Endothelial cell of umbilical vein (primary cell): Measurements from ENCODE around the gene RAB2B. TPM values are rescaled to one million over a fixed set of nuclear protein-coding genes. Genes with fewer than 3 reads are reported as not detected.

Experiments
- BruUV-seq: library from RNA; stranded (reverse); fragments of 400-500 nt; replicated peaks from 2 replicates; lab custom pipeline; 2021; lab: Mats Ljungman, UMichigan
- CTCF ChIA-PET: fragments of 300-600, 350-600 bp; sonication (Branson Sonifier 250); formaldehyde crosslinking; loops from one replicate; lab custom pipeline; 2021; ENCODE audit warnings: antibody characterized with exemption, inconsistent platforms; lab: Charles Lee
- POLR2A ChIA-PET: fragments of 300-600, 350-600 bp; sonication (Branson Sonifier 250); formaldehyde crosslinking; loops from one replicate; lab custom pipeline; 2021; ENCODE audit warnings: antibody characterized with exemption, inconsistent platforms; lab: Charles Lee
- DNase-seq: peaks from one replicate; pipeline ENCODE4 v3.0.0-alpha.2; 2011; ENCODE audit warnings: low read depth, low spot score
- FAIRE-seq: peaks from 2 replicates; lab custom pipeline; 2011; peaks lifted over from hg19 to GRCh38; lab: Jason Lieb, UNC
- H2AFZ ChIP-seq: 2 replicates; pipeline ENCODE4 v1.6.0; 2012; ENCODE audit warnings: low read depth, low read length, control low read depth, inconsistent platforms
- H3K27ac ChIP-seq: 2 replicates; pipeline ENCODE4 v1.5.1; 2011; ENCODE audit warnings: low read depth, mild to moderate bottlenecking, control low read depth, low read length, moderate library complexity; ENCODE audit not compliant: insufficient read depth
- H3K27me3 ChIP-seq, 2 experiments: 2 replicates each; pipeline versions ENCODE4 v1.6.0 to v1.6.1; 2011; ENCODE audit warnings: low read length in 2 of 2, mixed read lengths in 1 of 2; ENCODE audit not compliant: control insufficient read depth in 2 of 2, insufficient read depth in 2 of 2
- H3K36me3 ChIP-seq, 2 experiments: 2 replicates in 1 of 2; 3 replicates in 1 of 2; pipeline ENCODE4 v1.5.1; 2011; ENCODE audit warnings: low read length in 2 of 2, mild to moderate bottlenecking in 1 of 2, moderate library complexity in 1 of 2; ENCODE audit not compliant: control insufficient read depth in 2 of 2, insufficient read depth in 2 of 2; ENCODE audit errors: extremely low read depth in 1 of 2
- H3K4me1 ChIP-seq: 3 replicates; pipeline ENCODE4 v1.5.1; 2011; ENCODE audit warnings: mild to moderate bottlenecking, low read length; ENCODE audit not compliant: control insufficient read depth, insufficient read depth; ENCODE audit errors: extremely low read depth
- H3K4me2 ChIP-seq: 2 replicates; pipeline ENCODE4 v1.6.1; 2011; ENCODE audit warnings: low read length, control low read depth, mixed read lengths; ENCODE audit not compliant: insufficient read depth
- H3K4me3 ChIP-seq, 3 experiments: fragments of 200-600 bp in 1 of 3; sonication (generic), shearing (Covaris generic) in 1 of 3; replicated peaks in 1 of 3; 2 replicates each; pipeline ENCODE4 v1.5.1; 2011 to 2016; ENCODE audit warnings: control low read depth in 3 of 3, low read length in 3 of 3, mild to moderate bottlenecking in 2 of 3, inconsistent platforms in 1 of 3, low read depth in 1 of 3, moderate library complexity in 1 of 3; ENCODE audit not compliant: insufficient read depth in 1 of 3
- H3K79me2 ChIP-seq: 2 replicates; pipeline ENCODE4 v1.6.0; 2012; ENCODE audit warnings: low read length, inconsistent platforms; ENCODE audit not compliant: control insufficient read depth, insufficient read depth
- H3K9ac ChIP-seq: replicated peaks from 2 replicates; pipeline ENCODE3; 2011; ENCODE audit warnings: low read length, control low read depth; ENCODE audit not compliant: insufficient read depth; ENCODE audit errors: extremely low read depth
- H3K9me1 ChIP-seq: replicated peaks from 3 replicates; pipeline ENCODE4 v1.6.0; 2011; ENCODE audit warnings: mild to moderate bottlenecking, low read length; ENCODE audit not compliant: control insufficient read depth, insufficient read depth; ENCODE audit errors: extremely low read depth
- H3K9me3 ChIP-seq: replicated peaks from 2 replicates; pipeline ENCODE4 v1.5.1; 2012; ENCODE audit warnings: low read length, inconsistent platforms; ENCODE audit not compliant: control insufficient read depth, insufficient read depth
- H4K20me1 ChIP-seq: replicated peaks from 2 replicates; pipeline ENCODE3; 2011; ENCODE audit warnings: mild to moderate bottlenecking, low read length; ENCODE audit not compliant: control insufficient read depth, insufficient read depth; ENCODE audit errors: extremely low read depth
- CTCF ChIP-seq, 2 donors: IDR thresholded peaks; 1 replicate in 1 of 2; 2 replicates in 1 of 2; pipeline ENCODE4 v1.5.1; 2011; ENCODE audit warnings: low read length in 2 of 2, mild to moderate bottlenecking in 2 of 2, moderate library complexity in 2 of 2, control low read depth in 1 of 2, inconsistent platforms in 1 of 2, low read depth in 1 of 2; ENCODE audit not compliant: insufficient read depth in 1 of 2; ENCODE audit errors: extremely low read depth in 1 of 2
- EZH2 ChIP-seq: IDR thresholded peaks from 2 replicates; pipeline ENCODE4 v1.6.1; 2012; ENCODE audit warnings: borderline replicate concordance, low read depth, mild to moderate bottlenecking, moderate library complexity, low read length, inconsistent platforms; ENCODE audit not compliant: severe bottlenecking
- FOS ChIP-seq: IDR thresholded peaks from 2 replicates; pipeline ENCODE4 v1.6.1; 2011; ENCODE audit warnings: mild to moderate bottlenecking, low read length, moderate library complexity, borderline replicate concordance; ENCODE audit not compliant: insufficient read depth
- GATA2 ChIP-seq: IDR thresholded peaks from 2 replicates; pipeline ENCODE4 v1.7.0; 2011; ENCODE audit warnings: low read depth, mild to moderate bottlenecking, moderate library complexity, mixed read lengths, low read length; ENCODE audit not compliant: insufficient read length, insufficient read depth
- JUN ChIP-seq: IDR thresholded peaks from 2 replicates; pipeline ENCODE4 v1.6.1; 2011; ENCODE audit warnings: borderline replicate concordance, low read depth; ENCODE audit not compliant: insufficient read length, insufficient read depth
- MAX ChIP-seq: IDR thresholded peaks from 2 replicates; pipeline ENCODE4 v1.6.1; 2011; ENCODE audit not compliant: insufficient read depth, insufficient read length
- MYC ChIP-seq: IDR thresholded peaks from one replicate; pipeline ENCODE4 v1.6.1; 2011; ENCODE audit warnings: mild to moderate bottlenecking, low read depth, low read length
- POLR2A ChIP-seq: IDR thresholded peaks from 2 replicates; pipeline ENCODE4 v1.6.1; 2012; ENCODE audit warnings: low read depth, mild to moderate bottlenecking, control low read depth, low read length
- POLR2AphosphoS5 ChIP-seq: IDR thresholded peaks from 2 replicates; pipeline ENCODE4 v1.6.1; 2012; ENCODE audit warnings: low read depth, mild to moderate bottlenecking, control low read depth, low read length, moderate library complexity; ENCODE audit not compliant: insufficient read depth
- dilution Hi-C: fragments of 300-500 bp; cut with MboI; formaldehyde crosslinking; loops from one replicate; pipeline ENCODE4 v1.15.0; 2019; ENCODE audit warnings: low sequenced_read_pairs; ENCODE audit not compliant: extremely low pct_ligation_motif_present
- intact Hi-C: fragments of 100-400 bp; cut with micrococcal nuclease; formaldehyde crosslinking; loops from one replicate; pipeline ENCODE4 v1.10.0; 2022
- polyA plus RNA-seq, 4 experiments: library from polyadenylated mRNA; depleted of rRNA in 3 of 4; stranded (reverse) in 3 of 4; unstranded in 1 of 4; fragments of >200 nt; gene quantifications; 2 replicates each; pipeline versions ENCODE4 v1.2.1 to v1.2.3, GENCODE V29; 2011 to 2012; ENCODE audit warnings: missing spikeins in 1 of 4
- total RNA-seq: library from RNA; stranded (reverse); gene quantifications from 2 replicates; pipeline ENCODE4 v1.2.3, GENCODE V29; 2021

The RAB2B gene
- total and polyA plus RNA-seq, 2 donors (not counting 3 experiments of a cell fraction or from before 2014, with no cell fraction given), result 27.9 to 29.1 TPM

- POLR2A ChIA-PET, result no interaction called here
- no peak overlapping the region for H3K4me3 ChIP-seq
- no peaks in the 10 kb centered on the region for H3K27me3 ChIP-seq
- CTCF ChIA-PET, result interaction anchor here (1.0 to 1.4 kb wide), 3 partner anchors 25 to 67 kb away, joined by 3 to 4 read pairs (median 4); partner anchors contain the start of genes CHD8 and RAB2B
- DNase-seq (no peak), FAIRE-seq (no peak)
- H3K36me3 ChIP-seq, result peaks cover 17 to 30% of the 10 kb centered on the region in 2 experiments
- TF ChIP-seq MYC (no peak), EZH2 (no peak), MAX (no peak), CTCF (IDR thresholded peaks at IDR 0.05; ENCODE audit: extremely low read depth in 1 of 2, insufficient read depth in 1 of 2, low read depth in 1 of 2, low read length in 2 of 2) (no peak), GATA2 (no peak), JUN (no peak), POLR2AphosphoS5 (no peak), POLR2A (no peak), FOS (no peak)
- BruUV-seq, result TSS peak; percentile 5
- H3K9ac ChIP-seq, result no peak overlapping the region
- dilution Hi-C loops (no loop called here), intact Hi-C loops (no loop called here)
- H3K4me1 ChIP-seq, result peaks cover 6% of the 10 kb centered on the region
- no peak overlapping the region for H3K27ac ChIP-seq
- no peaks in the 10 kb centered on the region for H3K9me3 ChIP-seq
- no peak overlapping the region for H2AFZ ChIP-seq
- H3K4me2 ChIP-seq, result no peak overlapping the region
- peaks cover 59% of the 10 kb centered on the region for H3K79me2 ChIP-seq
- no peaks in the 10 kb centered on the region for H4K20me1 ChIP-seq
- peaks cover 6% of the 10 kb centered on the region for H3K9me1 ChIP-seq
Measured at GRCh38 chr14:21431126-21431525, 45.6 kb downstream of the RAB2B start.
